HG03159 (cell line): ENCODE data around the gene OLFML1.
A peak's percentile ranks its signal among the peaks of the same experiment; 100 is the strongest.

Experiments
- ATAC-seq: cut with Tn5 transposase; IDR thresholded peaks from one replicate; pipeline ENCODE4 v1.9.1; 2021; ENCODE audit warnings: mild to moderate bottlenecking, moderate library complexity; ENCODE audit not compliant: unreplicated experiment

The OLFML1 gene

GRCh38 chr11:7473717-7474116 lies 11.6 kb upstream of the OLFML1 start:
- ATAC-seq = peak; percentile 83

- no peak for ATAC-seq
Measured at GRCh38 chr11:7480113-7480512, 5.2 kb upstream of the OLFML1 start.

GRCh38 chr11:7484131-7484530 lies 1.2 kb upstream of the OLFML1 start:
- ATAC-seq = no peak

GRCh38 chr11:7484645-7485044 lies 661 bp upstream of the OLFML1 start:
- ATAC-seq = no peak

GRCh38 chr11:7486098-7486780 lies 933 bp downstream of the OLFML1 start:
- no peak for ATAC-seq

GRCh38 chr11:7486781-7487140 lies 1.5 kb downstream of the OLFML1 start:
- no peak for ATAC-seq

- no peak for ATAC-seq
Measured at GRCh38 chr11:7487360-7487759, 2.1 kb downstream of the OLFML1 start.

GRCh38 chr11:7488681-7489080 lies 3.4 kb downstream of the OLFML1 start:
- ATAC-seq = no peak

- ATAC-seq = no peak
Measured at GRCh38 chr11:7489376-7489775, 4.1 kb downstream of the OLFML1 start.

GRCh38 chr11:7490054-7490453 lies 4.7 kb downstream of the OLFML1 start:
- no peak for ATAC-seq

GRCh38 chr11:7490535-7490934 lies 5.2 kb downstream of the OLFML1 start:
- ATAC-seq = no peak

- ATAC-seq = no peak
Measured at GRCh38 chr11:7492253-7492652, 6.9 kb downstream of the OLFML1 start.

GRCh38 chr11:7493670-7494069 lies 8.4 kb downstream of the OLFML1 start:
- ATAC-seq = no peak

GRCh38 chr11:7494086-7494745 lies 8.9 kb downstream of the OLFML1 start:
- ATAC-seq = no peak

- ATAC-seq = peak; percentile 91
Measured at GRCh38 chr11:7495882-7496551, 10.7 kb downstream of the OLFML1 start.

- no peak for ATAC-seq
Measured at GRCh38 chr11:7498193-7498592, 12.9 kb downstream of the OLFML1 start.

- no peak for ATAC-seq
Measured at GRCh38 chr11:7499081-7499480, 13.8 kb downstream of the OLFML1 start.

GRCh38 chr11:7500251-7500650 lies 14.9 kb downstream of the OLFML1 start:
- no peak for ATAC-seq

GRCh38 chr11:7501251-7501650 lies 15.9 kb downstream of the OLFML1 start:
- no peak for ATAC-seq

- peak; percentile 57 for ATAC-seq
Measured at GRCh38 chr11:7501894-7502293, 16.6 kb downstream of the OLFML1 start.

GRCh38 chr11:7506243-7506642 lies 20.9 kb downstream of the OLFML1 start:
- ATAC-seq = no peak

GRCh38 chr11:7508087-7508486 lies 22.8 kb downstream of the OLFML1 start:
- no peak for ATAC-seq
